GM12878 (cell line): ENCODE results near the gene TADA1. TPM values are rescaled to one million over a fixed set of nuclear protein-coding genes. Genes with fewer than 3 reads are reported as not detected.

Experiments used
- ATAC-seq: fragments of 200-7000 bp; cut with Tn5 transposase; 3 replicates; pipeline ENCODE4 v1.9.1; 2020; ENCODE audit warnings: mild to moderate bottlenecking, moderate library complexity
- BruUV-seq: library from RNA; stranded (reverse); fragments of 400-500 nt; replicated peaks from 2 replicates; lab custom pipeline; 2021; lab: Mats Ljungman, UMichigan
- CTCF ChIA-PET: fragments of 300-600 bp; sonication (Branson Sonifier 250); formaldehyde crosslinking; extraction: SDS; loops from one replicate; lab custom pipeline; 2021; ENCODE audit warnings: inconsistent platforms; lab: Yijun Ruan, JAX
- POLR2A ChIA-PET: fragments of 350-600 bp; formaldehyde crosslinking; extraction: SDS; loops from one replicate; lab custom pipeline; 2021; ENCODE audit warnings: inconsistent platforms; lab: Charles Lee
- RAD21 ChIA-PET: fragments of 300-600 bp; sonication (Branson Sonifier 250); formaldehyde crosslinking; loops from one replicate; lab custom pipeline; 2023; ENCODE audit warnings: antibody characterized with exemption; ENCODE audit not compliant: unreplicated experiment; lab: Charles Lee
- SMC1A ChIA-PET: fragments of 300-600 bp; sonication (Branson Sonifier 250); formaldehyde crosslinking; loops from one replicate; lab custom pipeline; 2023; ENCODE audit not compliant: unreplicated experiment, uncharacterized antibody; lab: Charles Lee
- DNase-seq: peaks from one replicate; pipeline ENCODE4 v3.0.0-alpha.2; 2011; ENCODE audit warnings: low read depth, low spot score
- FAIRE-seq: peaks from 3 replicates; lab custom pipeline; 2011; peaks lifted over from hg19 to GRCh38; lab: Jason Lieb, UNC
- H2AFZ ChIP-seq: 2 replicates; pipeline ENCODE4 v1.6.0; 2011; ENCODE audit warnings: low read depth, low read length, control low read depth; ENCODE audit not compliant: control insufficient read depth
- H3K27ac ChIP-seq: 2 replicates; pipeline ENCODE4 v1.5.1; 2011; ENCODE audit warnings: control low read depth; ENCODE audit not compliant: control insufficient read depth, insufficient read depth
- H3K27me3 ChIP-seq, 2 experiments: replicated peaks in 1 of 2; 2 replicates each; pipeline versions ENCODE4 v1.6.0 to v1.6.1; 2011; ENCODE audit warnings: low read length in 1 of 2; ENCODE audit not compliant: control insufficient read depth in 2 of 2, insufficient read depth in 2 of 2
- H3K36me3 ChIP-seq, 2 experiments: 2 replicates each; pipeline ENCODE4 v1.5.1; 2011; ENCODE audit warnings: low read length in 1 of 2; ENCODE audit not compliant: control insufficient read depth in 2 of 2, insufficient read depth in 2 of 2
- H3K4me1 ChIP-seq: 2 replicates; pipeline ENCODE4 v1.6.1; 2011; ENCODE audit warnings: mild to moderate bottlenecking, low read length, moderate library complexity, mixed read lengths; ENCODE audit not compliant: control insufficient read depth, insufficient read depth
- H3K4me2 ChIP-seq: 2 replicates; pipeline ENCODE4 v1.6.0; 2011; ENCODE audit warnings: control low read depth; ENCODE audit not compliant: control insufficient read depth, insufficient read depth
- H3K4me3 ChIP-seq: fragments of 200-600 bp; sonication (generic); 2 replicates; pipeline ENCODE4 v1.5.1; 2016
- H3K79me2 ChIP-seq: 2 replicates; pipeline ENCODE4 v1.6.0; 2011; ENCODE audit warnings: low read length; ENCODE audit not compliant: control insufficient read depth, insufficient read depth
- H3K9ac ChIP-seq: 2 replicates; pipeline ENCODE4 v1.8.0; 2011; ENCODE audit warnings: low read length, control low read depth, mixed read lengths; ENCODE audit not compliant: control insufficient read depth, insufficient read depth
- H3K9me3 ChIP-seq: replicated peaks from 3 replicates; pipeline ENCODE4 v1.5.1; 2011; ENCODE audit warnings: mild to moderate bottlenecking, low read length; ENCODE audit not compliant: control insufficient read depth, insufficient read depth
- H4K20me1 ChIP-seq: 2 replicates; pipeline ENCODE4 v1.6.0; 2011; ENCODE audit not compliant: control insufficient read depth, insufficient read depth
- ATF7 ChIP-seq: fragments of 450-650 bp; IDR thresholded peaks from 2 replicates; pipeline ENCODE4 v1.6.1; 2016; ENCODE audit warnings: low read depth, mild to moderate bottlenecking
- FOXM1 ChIP-seq: IDR thresholded peaks from 2 replicates; pipeline ENCODE4 v1.6.1; 2012; ENCODE audit warnings: low read depth, mild to moderate bottlenecking, inconsistent platforms, low read length, moderate library complexity
- MEF2A ChIP-seq: IDR thresholded peaks from 2 replicates; pipeline ENCODE4 v1.6.1; 2011; ENCODE audit warnings: low read depth, mild to moderate bottlenecking, low read length, moderate library complexity; ENCODE audit not compliant: insufficient read depth
- MTA2 ChIP-seq: fragments of 450-650 bp; IDR thresholded peaks from 2 replicates; pipeline ENCODE4 v1.6.1; 2016; ENCODE audit warnings: low read depth, mild to moderate bottlenecking, moderate library complexity
- POLR2AphosphoS2 ChIP-seq: IDR thresholded peaks from 2 replicates; pipeline ENCODE4 v1.6.1; 2011; ENCODE audit warnings: low read depth, mild to moderate bottlenecking, low read length, improper control_type of control experiment, moderate library complexity
- POLR2AphosphoS5 ChIP-seq: IDR thresholded peaks from 2 replicates; pipeline ENCODE4 v1.6.1; 2011; ENCODE audit warnings: mild to moderate bottlenecking, low read length, inconsistent platforms
- RBBP5 ChIP-seq: fragments of 200-600 bp; sonication (generic); conservative IDR thresholded peaks from 2 replicates; pipeline ENCODE4 v1.6.1; 2016
- YY1 ChIP-seq: IDR thresholded peaks from 2 replicates; pipeline ENCODE4 v1.6.1; 2011; ENCODE audit warnings: low read depth, mild to moderate bottlenecking, low read length
- ZNF274 ChIP-seq: IDR thresholded peaks from one replicate; pipeline ENCODE4 v1.8.0; 2011; ENCODE audit not compliant: insufficient read length, insufficient read depth
- WGBS: methylation state at CpG from one replicate; pipeline ENCODE4 v1.1.6; 2016; ENCODE audit warnings: low lambda C conversion rate; ENCODE audit not compliant: insufficient replicate concordance, insufficient coverage; ENCODE audit errors: missing lambda C conversion rate; 5-methylcytosine and 5-hydroxymethylcytosine counted together
- in situ Hi-C: fragments of 300-500 bp; cut with MboI; formaldehyde crosslinking; loops from 9 replicates; pipeline ENCODE4 v1.14.3; 2018; ENCODE audit warnings: mixed read lengths
- intact Hi-C: fragments of 100-400 bp; cut with micrococcal nuclease; formaldehyde crosslinking; loops from one replicate; pipeline ENCODE4 v1.14.2; 2022; ENCODE audit not compliant: unreplicated experiment
- polyA plus RNA-seq, 11 experiments: library from polyadenylated mRNA; depleted of rRNA in 4 of 11; unstranded in 6 of 11; stranded (reverse) in 5 of 11; fragments of >200 nt; fragmentation: Nextera tagmentation in 4 of 11; fragmentation: Illumina TruSeq in 1 of 11; extraction: Ambion mirVana in 4 of 11; extraction: Trizol in 1 of 11; gene quantifications; 1 replicate in 1 of 11; 2 replicates in 10 of 11; pipeline versions ENCODE4 v1.2.1 to v1.2.3, GENCODE V29; 2011 to 2016; ENCODE audit warnings: inconsistent platforms in 2 of 11, missing spikeins in 2 of 11, low read depth in 1 of 11
- total RNA-seq, 4 experiments: library from RNA; depleted of rRNA in 3 of 4; stranded (reverse); fragments of >200 nt in 3 of 4; fragmentation: Illumina TruSeq in 1 of 4; extraction: Trizol in 1 of 4; gene quantifications; 2 replicates each; pipeline versions ENCODE4 v1.2.1 to v1.2.3, GENCODE V29; 2013 to 2021
- TF ChIP-seq, protein P1 (sequence below): IDR thresholded peaks from 2 replicates; pipeline ENCODE4 v1.6.1; 2012; ENCODE audit warnings: low read depth, low read length, improper control_type of control experiment
- TF ChIP-seq, protein P2 (sequence below): fragments of 450-650 bp; IDR thresholded peaks from 2 replicates; pipeline ENCODE4 v1.6.1; 2018; ENCODE audit warnings: mild to moderate bottlenecking, low read depth, moderate library complexity; ENCODE audit not compliant: partially characterized antibody

TADA1 gene
- total and polyA plus RNA-seq, 10 of the 15 experiments (the other 5 are each of a cell fraction or from before 2014, with no cell fraction given), result 15.2 to 38.6 (median 26.5) TPM

DNA sequence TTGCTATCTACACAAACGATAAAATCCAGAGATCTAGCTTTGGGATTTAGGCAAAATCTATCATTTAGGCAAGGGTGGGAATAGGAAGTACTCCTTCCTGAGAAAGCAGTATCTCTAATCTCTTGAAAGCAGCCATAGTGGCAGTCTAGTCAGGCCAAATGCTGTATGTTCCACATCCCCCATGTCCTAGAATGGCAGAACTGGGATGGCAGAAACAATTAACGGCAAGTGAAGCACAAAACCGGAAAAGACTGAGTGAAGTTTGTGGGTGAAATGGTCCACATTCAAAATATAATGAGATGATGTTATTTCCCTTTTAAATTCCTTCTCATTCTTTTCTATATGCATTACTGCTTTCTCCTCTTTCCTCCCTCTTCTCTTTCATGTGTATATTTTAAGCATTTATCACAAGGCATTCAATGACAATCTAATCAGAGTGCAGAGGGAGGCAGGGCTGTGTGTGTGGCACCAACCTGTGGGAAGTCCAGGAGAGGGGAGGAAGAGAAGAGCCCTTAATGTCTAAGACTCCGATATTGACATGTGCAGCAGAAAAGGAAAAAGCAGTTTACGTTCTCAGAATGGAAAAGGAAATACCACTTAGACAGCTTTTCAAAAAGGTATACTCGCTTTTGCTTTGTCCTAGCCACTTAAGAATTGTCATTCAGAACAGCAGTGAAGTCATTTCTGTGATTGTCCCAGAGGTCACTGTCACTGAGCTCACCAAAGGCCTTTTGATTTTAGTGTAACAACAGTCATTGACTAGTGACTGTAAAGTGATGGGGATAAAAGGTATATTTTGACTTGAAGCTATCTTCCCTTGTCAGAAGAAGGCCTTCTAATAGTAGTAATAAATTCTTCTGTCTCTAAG is 42.3 kb upstream of the TADA1 start:
- ChIA-PET SMC1A (interaction anchor here (19.2 kb wide), 1 partner anchor 141 kb away, joined by 384 read pairs; no protein-coding TSS in a partner anchor), CTCF (interaction anchor here (0.9 to 17.1 kb wide), 3 partner anchors 8 to 140 kb away, joined by 3 to 734 read pairs (median 10); no protein-coding TSS in a partner anchor), RAD21 (no interaction called here), POLR2A (no interaction called here)
- ATAC-seq (no peak), DNase-seq (no peak), FAIRE-seq (no peak)
- intact Hi-C loops, result loop anchor here (10.0 kb wide), 2 partner anchors 526 to 616 kb away; no protein-coding TSS in a partner anchor
- in situ Hi-C loops, result loop anchor here (5.0 to 10.0 kb wide), 2 partner anchors 139 to 526 kb away; no protein-coding TSS in a partner anchor
- no peaks in the 10 kb centered on the region for H3K79me2 ChIP-seq
- no peak overlapping the region for H2AFZ ChIP-seq
- H3K36me3 ChIP-seq, result no peaks in the 10 kb centered on the region
- no peak overlapping the region for H3K9ac ChIP-seq
- TF ChIP-seq MEF2A (no peak), ATF7 (no peak)
- H4K20me1 ChIP-seq, result no peaks in the 10 kb centered on the region
- no peak overlapping the region for H3K4me3 ChIP-seq
- no peaks in the 10 kb centered on the region for H3K4me1 ChIP-seq
- peaks cover 0 to 3% of the 10 kb centered on the region in 2 experiments; a peak in 2 of 4 replicates for H3K27me3 ChIP-seq
- no peak overlapping the region for H3K4me2 ChIP-seq
- WGBS, result 70% methylated on average over 6 of the region's 6 CpGs
- no peak overlapping the region for H3K27ac ChIP-seq
- no TSS peak for BruUV-seq
- no peaks in the 10 kb centered on the region; the same call in 2 of the 3 replicates for H3K9me3 ChIP-seq

DNA sequence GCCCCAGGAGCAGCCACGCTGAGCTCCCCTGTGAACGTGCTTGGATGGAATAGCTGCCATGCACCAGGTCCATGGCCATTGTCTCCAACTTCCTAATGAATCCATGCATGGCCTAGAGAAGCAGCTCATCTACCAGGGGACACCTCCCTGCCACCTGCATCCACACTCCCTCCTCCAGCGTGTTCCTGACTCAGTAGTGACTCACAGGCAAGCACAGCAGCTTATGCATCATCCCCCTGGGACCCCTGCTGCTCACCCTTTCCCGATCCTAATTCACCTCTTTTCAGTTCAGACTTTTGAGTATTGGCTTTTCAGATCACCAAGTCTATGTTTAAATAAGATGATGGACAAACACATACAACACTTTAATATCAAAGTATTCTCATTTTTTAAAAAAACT is 39.9 kb upstream of the TADA1 start:
- POLR2A ChIA-PET, result interaction anchor here (1.5 kb wide), 1 partner anchor 143 kb away, joined by 4 read pairs; no protein-coding TSS in a partner anchor
- Histone ChIP-seq H3K79me2 (no peaks in the 10 kb centered on the region), H2AFZ (no peak overlapping the region), H4K20me1 (no peaks in the 10 kb centered on the region), H3K4me2 (no peak overlapping the region), H3K4me3 (no peak overlapping the region), H3K27me3 (peaks cover 0 to 2% of the 10 kb centered on the region in 2 experiments; a peak in 2 of 4 replicates), H3K36me3 (no peaks in the 10 kb centered on the region), H3K4me1 (no peaks in the 10 kb centered on the region), H3K9me3 (peaks cover 2% of the 10 kb centered on the region; the same call in 1 of the 3 replicates), H3K27ac (no peak overlapping the region), H3K9ac (no peak overlapping the region)
- 54% methylated on average over 4 of the region's 4 CpGs for WGBS
- CTCF ChIA-PET, result interaction anchor here (17.1 kb wide), 1 partner anchor 143 kb away, joined by 734 read pairs; no protein-coding TSS in a partner anchor
- no peak for DNase-seq
- intact Hi-C loops (loop anchor here (10.0 kb wide), 2 partner anchors 529 to 619 kb away; no protein-coding TSS in a partner anchor), in situ Hi-C loops (loop anchor here (5.0 to 10.0 kb wide), 2 partner anchors 141 to 529 kb away; no protein-coding TSS in a partner anchor)
- BruUV-seq, result no TSS peak
- no peak for ATAC-seq
- SMC1A ChIA-PET, result interaction anchor here (19.2 kb wide), 1 partner anchor 144 kb away, joined by 384 read pairs; no protein-coding TSS in a partner anchor
- no peak for FAIRE-seq
- RAD21 ChIA-PET, result interaction anchor here (1.9 kb wide), 1 partner anchor 144 kb away, joined by 5 read pairs; no protein-coding TSS in a partner anchor
- TF ChIP-seq, protein P1, sequence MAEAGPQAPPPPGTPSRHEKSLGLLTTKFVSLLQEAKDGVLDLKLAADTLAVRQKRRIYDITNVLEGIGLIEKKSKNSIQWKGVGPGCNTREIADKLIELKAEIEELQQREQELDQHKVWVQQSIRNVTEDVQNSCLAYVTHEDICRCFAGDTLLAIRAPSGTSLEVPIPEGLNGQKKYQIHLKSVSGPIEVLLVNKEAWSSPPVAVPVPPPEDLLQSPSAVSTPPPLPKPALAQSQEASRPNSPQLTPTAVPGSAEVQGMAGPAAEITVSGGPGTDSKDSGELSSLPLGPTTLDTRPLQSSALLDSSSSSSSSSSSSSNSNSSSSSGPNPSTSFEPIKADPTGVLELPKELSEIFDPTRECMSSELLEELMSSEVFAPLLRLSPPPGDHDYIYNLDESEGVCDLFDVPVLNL, result no peak
- TF ChIP-seq RBBP5 (no peak), FOXM1 (no peak), YY1 (no peak), ZNF274 (no peak), POLR2AphosphoS2 (no peak), MTA2 (no peak), POLR2AphosphoS5 (no peak)
- TF ChIP-seq, protein P2, sequence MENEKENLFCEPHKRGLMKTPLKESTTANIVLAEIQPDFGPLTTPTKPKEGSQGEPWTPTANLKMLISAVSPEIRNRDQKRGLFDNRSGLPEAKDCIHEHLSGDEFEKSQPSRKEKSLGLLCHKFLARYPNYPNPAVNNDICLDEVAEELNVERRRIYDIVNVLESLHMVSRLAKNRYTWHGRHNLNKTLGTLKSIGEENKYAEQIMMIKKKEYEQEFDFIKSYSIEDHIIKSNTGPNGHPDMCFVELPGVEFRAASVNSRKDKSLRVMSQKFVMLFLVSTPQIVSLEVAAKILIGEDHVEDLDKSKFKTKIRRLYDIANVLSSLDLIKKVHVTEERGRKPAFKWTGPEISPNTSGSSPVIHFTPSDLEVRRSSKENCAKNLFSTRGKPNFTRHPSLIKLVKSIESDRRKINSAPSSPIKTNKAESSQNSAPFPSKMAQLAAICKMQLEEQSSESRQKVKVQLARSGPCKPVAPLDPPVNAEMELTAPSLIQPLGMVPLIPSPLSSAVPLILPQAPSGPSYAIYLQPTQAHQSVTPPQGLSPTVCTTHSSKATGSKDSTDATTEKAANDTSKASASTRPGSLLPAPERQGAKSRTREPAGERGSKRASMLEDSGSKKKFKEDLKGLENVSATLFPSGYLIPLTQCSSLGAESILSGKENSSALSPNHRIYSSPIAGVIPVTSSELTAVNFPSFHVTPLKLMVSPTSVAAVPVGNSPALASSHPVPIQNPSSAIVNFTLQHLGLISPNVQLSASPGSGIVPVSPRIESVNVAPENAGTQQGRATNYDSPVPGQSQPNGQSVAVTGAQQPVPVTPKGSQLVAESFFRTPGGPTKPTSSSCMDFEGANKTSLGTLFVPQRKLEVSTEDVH, result no peak
